ENCODE results near the gene MB. TPM values are rescaled to one million over a fixed set of nuclear protein-coding genes. Genes with fewer than 3 reads are reported as not detected.
"Not testable (repeated sequence)": the region's sequence is repeated elsewhere in the genome, so short reads cannot be mapped to it uniquely, and the experiment has no call there.

The MB gene
- 10 to 100 TPM in 1 of 4 donors, 1 to 10 TPM in 3; 4.3 to 17.8 (median 9.1) TPM for total RNA-seq

DNA sequence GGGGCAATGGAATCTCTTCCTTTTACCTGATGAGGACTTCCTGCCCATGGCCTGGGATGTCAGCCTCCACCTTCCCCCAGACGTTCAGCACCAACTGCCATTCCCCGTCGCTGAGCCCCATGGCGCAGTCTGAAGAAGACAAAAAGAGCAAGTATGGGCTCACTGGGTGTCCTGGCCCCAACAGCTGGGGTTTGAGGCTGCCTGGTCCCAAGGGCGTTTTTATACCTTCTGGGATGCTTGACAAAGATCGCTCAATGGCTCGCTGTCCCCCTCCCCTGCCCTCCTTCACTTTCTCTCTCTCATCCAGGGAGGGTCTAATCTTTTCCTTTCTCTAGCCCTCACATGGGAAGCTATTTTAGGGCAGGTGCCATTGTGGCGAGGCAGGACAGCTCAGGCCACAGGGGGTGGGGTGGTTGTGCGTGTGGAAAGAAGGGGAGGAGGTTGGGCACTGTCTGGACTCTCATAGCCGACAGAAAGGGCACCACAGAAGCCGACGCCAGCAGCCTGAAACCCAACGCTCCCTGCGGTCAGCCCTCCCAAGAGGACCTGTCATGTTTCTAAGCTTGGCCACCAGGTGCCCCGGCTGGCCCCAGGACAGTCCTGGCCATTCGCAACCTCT, at the start of gene MB:
Gene MB (minus strand): TSS at position 193 of the 619 bp plus-strand sequence. CDS start 72 bp downstream, at position 121.
- Histone ChIP-seq H3K27ac (no peak within 1 kb of the TSS), H3K4me1 (peaks cover 4% of the 10 kb centered on the region), H3K27me3 (no peaks in the 10 kb centered on the region), H3K36me3 (no peaks in the 10 kb centered on the region), H3K4me3 (no peak within 1 kb of the TSS), H3K9me3 (no peaks in the 10 kb centered on the region)
- WGBS: 74% methylated on average over 14 of the region's 16 CpGs
- no peak for DNase-seq (ENCODE audit: low spot score in 2 of 2)
- TF ChIP-seq EP300 (IDR thresholded peaks at IDR 0.05) (no peak), POLR2AphosphoS5 (IDR thresholded peaks at IDR 0.05) (no peak), POLR2A (IDR thresholded peaks at IDR 0.05) (no peak)
- TF ChIP-seq, protein P1, sequence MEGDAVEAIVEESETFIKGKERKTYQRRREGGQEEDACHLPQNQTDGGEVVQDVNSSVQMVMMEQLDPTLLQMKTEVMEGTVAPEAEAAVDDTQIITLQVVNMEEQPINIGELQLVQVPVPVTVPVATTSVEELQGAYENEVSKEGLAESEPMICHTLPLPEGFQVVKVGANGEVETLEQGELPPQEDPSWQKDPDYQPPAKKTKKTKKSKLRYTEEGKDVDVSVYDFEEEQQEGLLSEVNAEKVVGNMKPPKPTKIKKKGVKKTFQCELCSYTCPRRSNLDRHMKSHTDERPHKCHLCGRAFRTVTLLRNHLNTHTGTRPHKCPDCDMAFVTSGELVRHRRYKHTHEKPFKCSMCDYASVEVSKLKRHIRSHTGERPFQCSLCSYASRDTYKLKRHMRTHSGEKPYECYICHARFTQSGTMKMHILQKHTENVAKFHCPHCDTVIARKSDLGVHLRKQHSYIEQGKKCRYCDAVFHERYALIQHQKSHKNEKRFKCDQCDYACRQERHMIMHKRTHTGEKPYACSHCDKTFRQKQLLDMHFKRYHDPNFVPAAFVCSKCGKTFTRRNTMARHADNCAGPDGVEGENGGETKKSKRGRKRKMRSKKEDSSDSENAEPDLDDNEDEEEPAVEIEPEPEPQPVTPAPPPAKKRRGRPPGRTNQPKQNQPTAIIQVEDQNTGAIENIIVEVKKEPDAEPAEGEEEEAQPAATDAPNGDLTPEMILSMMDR (IDR thresholded peaks at IDR 0.05): no peak

DNA sequence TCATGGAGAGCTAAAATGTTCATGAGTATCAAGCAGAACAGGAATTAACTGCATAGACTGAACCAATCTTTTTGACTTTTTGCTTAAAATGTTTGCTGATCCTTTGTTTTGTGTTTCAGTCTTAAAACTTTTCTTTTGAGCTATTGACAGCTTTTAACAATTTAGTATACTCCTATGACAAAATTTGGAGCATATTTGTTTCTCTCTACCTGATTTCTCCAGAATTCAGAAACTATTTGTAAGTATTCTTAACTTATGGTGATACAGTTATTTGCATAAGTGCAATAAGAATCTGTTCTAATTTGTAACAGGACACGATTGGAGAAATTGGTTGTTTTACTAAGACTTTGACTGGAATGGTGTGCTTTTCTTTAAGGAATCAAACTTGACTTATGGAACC, 49.6 kb upstream of the MB start:
- not testable (repeated sequence) for H3K4me1 ChIP-seq; H3K9me3 ChIP-seq; H3K4me3 ChIP-seq; H3K27me3 ChIP-seq; DNase-seq (ENCODE audit: low spot score in 2 of 2); H3K36me3 ChIP-seq; H3K27ac ChIP-seq
- 92% methylated on average over 1 of the region's 1 CpG for WGBS

DNA sequence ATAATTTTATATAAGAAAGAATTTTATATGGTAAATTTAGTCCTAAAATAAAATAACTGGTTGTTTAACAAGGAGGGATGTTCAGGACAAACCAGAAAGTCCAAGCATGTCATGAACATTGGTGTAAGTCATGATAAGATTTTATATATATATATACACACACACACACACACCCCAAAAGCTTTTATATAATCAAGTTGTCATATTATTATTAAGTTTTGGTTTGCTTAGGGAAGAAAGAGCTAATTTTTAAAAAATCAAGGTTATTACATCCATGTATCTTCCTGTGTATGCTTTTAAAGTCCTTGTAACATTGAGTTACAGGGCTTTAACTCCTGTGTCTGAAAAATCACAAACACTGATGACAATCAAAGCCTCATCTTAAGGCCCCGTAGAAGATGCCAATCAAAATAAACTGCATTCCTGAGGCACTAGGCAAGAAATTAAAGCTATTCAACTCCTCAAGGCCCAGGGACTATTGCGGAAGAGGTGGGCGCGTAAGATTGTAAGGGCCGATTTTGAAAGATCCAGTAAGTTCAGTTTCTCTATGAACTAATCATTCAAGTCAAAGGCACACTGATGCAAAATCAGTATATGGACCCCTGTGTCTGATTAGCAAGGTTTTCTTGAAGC, 47.9 kb upstream of the MB start:
- WGBS: 94% methylated on average over 5 of the region's 5 CpGs
- H3K4me3 ChIP-seq: no peak overlapping the region
- no peak overlapping the region for H3K27ac ChIP-seq
- no peaks in the 10 kb centered on the region for H3K27me3 ChIP-seq
- H3K36me3 ChIP-seq: peaks cover 6% of the 10 kb centered on the region
- DNase-seq (ENCODE audit: low spot score in 2 of 2): no peak
- TF ChIP-seq, protein P1 (IDR thresholded peaks at IDR 0.05): no peak
- TF ChIP-seq POLR2AphosphoS5 (IDR thresholded peaks at IDR 0.05): no peak
- TF ChIP-seq POLR2A (IDR thresholded peaks at IDR 0.05): no peak
- no peak for TF ChIP-seq EP300 (IDR thresholded peaks at IDR 0.05)
- peaks cover 5% of the 10 kb centered on the region for H3K9me3 ChIP-seq
- H3K4me1 ChIP-seq: peaks cover 6% of the 10 kb centered on the region

DNA sequence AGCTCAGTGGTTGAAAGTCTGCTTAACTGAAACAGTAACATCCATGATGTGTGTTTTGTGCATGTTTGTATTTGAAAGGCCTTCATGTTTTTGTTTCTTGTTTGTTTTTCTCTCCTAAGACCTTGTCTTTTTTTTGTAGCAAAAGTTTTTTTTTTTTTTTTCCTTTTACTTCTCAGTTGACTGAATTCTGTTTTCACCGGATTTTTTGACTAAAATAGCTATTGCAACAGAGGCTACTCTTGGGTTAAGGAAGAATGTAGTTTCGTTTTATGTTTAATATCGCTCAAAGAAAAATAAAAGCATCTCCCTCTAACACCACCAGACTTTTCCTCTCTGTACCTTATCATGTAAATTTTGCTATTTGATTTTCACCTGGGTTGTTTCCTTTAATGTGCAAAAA, 46.2 kb upstream of the MB start:
- DNase-seq (ENCODE audit: low spot score in 2 of 2): no peak
- Histone ChIP-seq H3K4me3 (peak overlapping the region; percentile 13), H3K27ac (peak overlapping the region; percentile 58), H3K36me3 (peaks cover 23% of the 10 kb centered on the region), H3K4me1 (peaks cover 6% of the 10 kb centered on the region), H3K9me3 (peaks cover 5% of the 10 kb centered on the region), H3K27me3 (no peaks in the 10 kb centered on the region)
- 46% methylated on average over 3 of the region's 3 CpGs for WGBS
- TF ChIP-seq, protein P1 (IDR thresholded peaks at IDR 0.05): no peak
- TF ChIP-seq POLR2A (IDR thresholded peaks at IDR 0.05) (no peak), EP300 (IDR thresholded peaks at IDR 0.05) (no peak), POLR2AphosphoS5 (IDR thresholded peaks at IDR 0.05) (no peak)

DNA sequence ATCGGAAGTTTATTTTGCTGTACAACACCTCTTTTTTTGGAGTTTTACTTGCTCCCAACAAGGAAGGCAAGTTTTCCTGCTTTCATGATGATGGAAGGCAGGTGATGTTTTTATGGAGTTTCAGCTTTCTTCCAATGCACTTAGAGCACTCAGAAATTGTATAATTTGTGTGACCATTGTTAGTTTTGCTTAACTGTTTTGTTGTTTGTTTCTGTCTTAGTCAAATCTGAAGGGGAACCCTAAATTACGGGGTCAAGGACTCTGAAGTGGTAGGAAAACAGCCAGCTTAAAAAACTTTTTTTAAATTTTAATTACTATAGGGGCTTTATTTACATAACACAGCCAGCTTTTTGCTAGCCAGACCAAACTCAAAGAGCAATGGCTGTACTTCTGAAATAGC, 45.8 kb upstream of the MB start:
- 76% methylated on average over 2 of the region's 2 CpGs for WGBS
- H3K9me3 ChIP-seq: peaks cover 5% of the 10 kb centered on the region
- H3K27me3 ChIP-seq: no peaks in the 10 kb centered on the region
- H3K27ac ChIP-seq: peak overlapping the region; percentile 58
- TF ChIP-seq EP300 (IDR thresholded peaks at IDR 0.05) (no peak), POLR2AphosphoS5 (IDR thresholded peaks at IDR 0.05) (no peak), POLR2A (IDR thresholded peaks at IDR 0.05) (no peak)
- TF ChIP-seq, protein P1 (IDR thresholded peaks at IDR 0.05): no peak
- H3K4me3 ChIP-seq: no peak overlapping the region
- H3K4me1 ChIP-seq: peaks cover 6% of the 10 kb centered on the region
- H3K36me3 ChIP-seq: peaks cover 27% of the 10 kb centered on the region
- no peak for DNase-seq (ENCODE audit: low spot score in 2 of 2)
